Body of pancreas (tissue), 4 donors: ENCODE measurements around the gene SCARF2. TPM values are rescaled to one million over a fixed set of nuclear protein-coding genes. Genes with fewer than 3 reads are reported as not detected.

Experiments used
- ATAC-seq: fragments of 150-250 bp; one replicate; pipeline ENCODE4 v1.9.1; 2016
- DNase-seq, 4 donors: peaks; one replicate each; pipeline ENCODE4 v3.0.0-alpha.2; 2019
- H3K27ac ChIP-seq, 4 donors: fragments of 200-600 bp; sonication (generic); 1 replicate in 3 of 4; 2 replicates in 1 of 4; pipeline versions ENCODE4 v1.5.1 to v1.6.1; 2016 to 2019; ENCODE audit warnings: mild to moderate bottlenecking in 1 of 4, mixed read lengths in 1 of 4, moderate library complexity in 1 of 4
- H3K27me3 ChIP-seq, 2 donors: fragments of 200-600 bp; sonication (generic); one replicate each; pipeline ENCODE4 v1.6.0; 2016; ENCODE audit warnings: mild to moderate bottlenecking in 1 of 2
- H3K36me3 ChIP-seq, 2 donors: fragments of 200-600 bp; sonication (generic); replicated peaks in 1 of 2; 2 replicates each; pipeline ENCODE4 v1.5.1; 2016; ENCODE audit warnings: low read depth in 2 of 2; ENCODE audit not compliant: insufficient read depth in 1 of 2
- H3K4me1 ChIP-seq: fragments of 200-600 bp; sonication (generic); one replicate; pipeline ENCODE4 v1.6.0; 2016
- H3K4me3 ChIP-seq, 2 donors: fragments of 200-600 bp; sonication (generic); 1 replicate in 1 of 2; 2 replicates in 1 of 2; pipeline ENCODE4 v1.5.1; 2016 to 2019
- H3K9me3 ChIP-seq, 3 donors: fragments of 200-600 bp; sonication (generic); 1 replicate in 2 of 3; 2 replicates in 1 of 3; pipeline ENCODE4 v1.5.1; 2016
- CTCF ChIP-seq, 7 experiments: fragments of 450-650 bp in 4 of 7; fragments of 200-600 bp in 3 of 7; sonication (generic) in 3 of 7; IDR thresholded peaks; one replicate each; pipeline ENCODE4 v1.5.1; 2016 to 2019; ENCODE audit warnings: antibody characterized with exemption in 7 of 7
- POLR2A ChIP-seq, 3 donors: fragments of 450-650 bp; IDR thresholded peaks; one replicate each; pipeline ENCODE4 v1.6.1; 2016; ENCODE audit warnings: antibody characterized with exemption in 3 of 3, mild to moderate bottlenecking in 2 of 3
- WGBS, 2 donors: methylation state at CpG; one replicate each; pipeline ENCODE4 v1.1.5; 2017; 5-methylcytosine and 5-hydroxymethylcytosine counted together
- intact Hi-C: fragments of 100-400 bp; cut with DNase I; formaldehyde crosslinking; loops from one replicate; pipeline ENCODE4 v1.15.1; 2023
- total RNA-seq, 2 donors: library from RNA; depleted of rRNA; stranded (reverse); fragments of >200 nt; gene quantifications; one replicate each; pipeline ENCODE4 v1.1.0, GENCODE V29; 2016

SCARF2 gene
- total RNA-seq, 2 donors from 2014 or later = 9.9 to 13.5 TPM

- no peak for TF ChIP-seq CTCF (IDR thresholded peaks at IDR 0.05)
- TF ChIP-seq POLR2A (IDR thresholded peaks at IDR 0.05) = no peak
- no peaks in the 10 kb centered on the region for H3K27me3 ChIP-seq
- no peak overlapping the region for H3K27ac ChIP-seq
- H3K9me3 ChIP-seq = no peaks in the 10 kb centered on the region
- peaks cover under 1% of the 10 kb centered on the region for H3K4me1 ChIP-seq
- WGBS, 2 donors = 96 to 98% methylated on average over 18 to 42 of the region's 45 CpGs
- ATAC-seq (no peak), DNase-seq (no peak)
- H3K4me3 ChIP-seq = no peak overlapping the region
- peaks cover 0 to 7% of the 10 kb centered on the region in 2 donors for H3K36me3 ChIP-seq
- intact Hi-C loops = no loop called here
Observed at GRCh38 chr22:20405291-20405930, 32.2 kb downstream of the SCARF2 start.

- WGBS, 2 donors = 91 to 97% methylated on average over 18 of the region's 18 CpGs
- intact Hi-C loops = no loop called here
Observed at GRCh38 chr22:20404881-20405280, 32.7 kb downstream of the SCARF2 start.

GRCh38 chr22:20403779-20404140 lies 33.9 kb downstream of the SCARF2 start:
- Histone ChIP-seq H3K27me3 (no peaks in the 10 kb centered on the region), H3K27ac (no peak overlapping the region), H3K9me3 (no peaks in the 10 kb centered on the region), H3K36me3 (peaks cover 0 to 7% of the 10 kb centered on the region in 2 donors), H3K4me1 (peaks cover 15% of the 10 kb centered on the region), H3K4me3 (no peak overlapping the region)
- intact Hi-C loops = no loop called here
- TF ChIP-seq CTCF (IDR thresholded peaks at IDR 0.05) (no peak), POLR2A (IDR thresholded peaks at IDR 0.05) (no peak)
- 93 to 94% methylated on average over 6 of the region's 6 CpGs for WGBS, 2 donors
- no peak for ATAC-seq
- no peak for DNase-seq

More at GRCh38 chr22:20404881-20405280, 32.7 kb downstream of the SCARF2 start:
- Histone ChIP-seq H3K27me3 (no peaks in the 10 kb centered on the region), H3K36me3 (peaks cover 0 to 7% of the 10 kb centered on the region in 2 donors), H3K9me3 (no peaks in the 10 kb centered on the region), H3K4me1 (peaks cover 6% of the 10 kb centered on the region), H3K4me3 (no peak overlapping the region), H3K27ac (no peak overlapping the region)
- TF ChIP-seq CTCF (IDR thresholded peaks at IDR 0.05) (no peak), POLR2A (IDR thresholded peaks at IDR 0.05) (no peak)
- DNase-seq = no peak
- no peak for ATAC-seq

GRCh38 chr22:20402960-20403778 lies 34.5 kb downstream of the SCARF2 start:
- no peak overlapping the region for H3K4me3 ChIP-seq
- peaks cover 0 to 7% of the 10 kb centered on the region in 2 donors for H3K36me3 ChIP-seq
- WGBS, 2 donors = 92 to 99% methylated on average over 8 to 9 of the region's 9 CpGs
- intact Hi-C loops = no loop called here
- TF ChIP-seq POLR2A (IDR thresholded peaks at IDR 0.05) (no peak), CTCF (IDR thresholded peaks at IDR 0.05) (no peak)
- no peaks in the 10 kb centered on the region for H3K9me3 ChIP-seq
- H3K27ac ChIP-seq = no peak overlapping the region
- ATAC-seq (no peak), DNase-seq (no peak)
- H3K27me3 ChIP-seq = no peaks in the 10 kb centered on the region
- H3K4me1 ChIP-seq = peaks cover 20% of the 10 kb centered on the region
